ENCODE data around the gene ADD2.

The ADD2 gene

GRCh38 chr2:70683455-70683854 is 84.5 kb downstream of the ADD2 start:
- intact Hi-C loops (cut with DNase I) = loop anchor here (10.0 kb wide), 1 partner anchor 71 kb away; no protein-coding TSS in a partner anchor
- peak in 1 of 10 donors; percentile 59 for DNase-seq

DNA sequence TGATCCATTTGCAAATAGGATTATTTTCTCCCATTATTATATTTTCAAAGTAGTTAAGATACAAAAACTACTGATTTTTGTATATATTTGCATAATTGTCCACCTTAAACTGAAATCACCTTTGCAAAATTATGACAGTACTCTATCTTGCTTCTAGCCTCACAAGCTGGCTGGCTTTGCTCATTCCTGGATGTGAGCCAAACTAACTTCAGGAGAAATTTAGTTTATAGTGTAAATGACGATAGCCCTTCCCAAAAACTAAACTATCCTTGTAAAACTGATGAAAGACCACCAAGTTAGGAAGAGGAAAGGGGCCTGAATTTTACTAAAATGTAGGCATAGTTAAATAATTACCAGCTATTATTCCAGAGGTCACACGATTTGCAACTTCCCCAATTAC is 87.3 kb downstream of the ADD2 start:
- intact Hi-C loops (cut with DNase I) = loop anchor here (10.0 kb wide), 1 partner anchor 74 kb away; no protein-coding TSS in a partner anchor
- no peak for DNase-seq

DNA sequence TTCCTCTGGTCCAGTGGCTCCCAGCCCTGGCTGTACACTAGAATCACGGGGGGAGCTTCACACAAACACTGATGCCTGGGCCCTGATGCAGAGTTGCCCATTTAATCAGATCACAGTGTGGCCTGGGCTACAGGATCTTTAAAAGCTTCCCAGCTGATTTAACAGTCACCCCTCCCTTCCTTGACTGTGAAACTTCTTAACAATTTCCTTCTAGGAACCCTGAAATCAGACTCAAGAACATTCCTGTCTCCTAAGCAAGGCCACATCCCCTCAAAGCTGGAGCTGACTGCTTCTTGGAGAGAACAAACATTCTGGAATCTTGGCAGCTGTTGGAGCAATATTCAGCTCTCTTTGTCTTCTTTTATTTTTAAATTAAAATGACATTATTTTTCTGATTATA is 88.7 kb downstream of the ADD2 start:
- intact Hi-C loops (cut with DNase I) = no loop called here
- DNase-seq = peak in 1 of 10 donors; percentile 22

DNA sequence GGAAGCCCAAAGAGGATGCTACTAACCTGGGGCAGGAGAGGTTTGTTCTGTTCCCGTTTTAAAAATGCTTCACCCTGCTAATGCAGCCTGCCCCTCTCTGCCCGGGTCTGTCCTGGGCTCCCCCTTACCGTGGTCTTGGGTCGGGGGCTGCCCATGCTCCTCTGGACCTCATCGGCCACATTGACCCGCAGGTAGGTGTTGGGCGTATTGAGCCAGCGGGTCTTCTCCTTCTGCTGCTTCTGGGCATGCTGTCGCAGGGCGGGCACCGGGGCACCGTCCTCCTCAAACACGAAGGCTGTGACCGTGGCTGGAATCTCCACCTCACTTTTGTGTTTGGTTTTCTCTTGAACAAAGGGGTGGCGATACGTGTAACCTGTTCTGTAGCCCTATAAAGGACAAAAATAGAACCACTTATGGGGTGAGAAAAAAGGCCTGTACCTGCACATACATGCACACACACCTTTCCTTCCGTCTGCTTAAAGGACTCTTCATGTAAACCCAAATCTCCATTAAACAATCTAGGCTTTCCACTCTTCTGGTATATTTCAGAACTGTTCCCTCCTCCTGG is 89.3 kb downstream of the ADD2 start:
- peak in 1 of 10 donors; percentile 49 for DNase-seq
- intact Hi-C loops (cut with DNase I) = no loop called here

- DNase-seq = peak in 1 of 10 donors; percentile 59
- intact Hi-C loops (cut with DNase I) = no loop called here
These were observed 91.5 kb downstream of the ADD2 start for GRCh38 chr2:70676301-70677035.

GRCh38 chr2:70675862-70676261 is 92.1 kb downstream of the ADD2 start:
- intact Hi-C loops (cut with DNase I) = no loop called here
- DNase-seq = no peak

DNA sequence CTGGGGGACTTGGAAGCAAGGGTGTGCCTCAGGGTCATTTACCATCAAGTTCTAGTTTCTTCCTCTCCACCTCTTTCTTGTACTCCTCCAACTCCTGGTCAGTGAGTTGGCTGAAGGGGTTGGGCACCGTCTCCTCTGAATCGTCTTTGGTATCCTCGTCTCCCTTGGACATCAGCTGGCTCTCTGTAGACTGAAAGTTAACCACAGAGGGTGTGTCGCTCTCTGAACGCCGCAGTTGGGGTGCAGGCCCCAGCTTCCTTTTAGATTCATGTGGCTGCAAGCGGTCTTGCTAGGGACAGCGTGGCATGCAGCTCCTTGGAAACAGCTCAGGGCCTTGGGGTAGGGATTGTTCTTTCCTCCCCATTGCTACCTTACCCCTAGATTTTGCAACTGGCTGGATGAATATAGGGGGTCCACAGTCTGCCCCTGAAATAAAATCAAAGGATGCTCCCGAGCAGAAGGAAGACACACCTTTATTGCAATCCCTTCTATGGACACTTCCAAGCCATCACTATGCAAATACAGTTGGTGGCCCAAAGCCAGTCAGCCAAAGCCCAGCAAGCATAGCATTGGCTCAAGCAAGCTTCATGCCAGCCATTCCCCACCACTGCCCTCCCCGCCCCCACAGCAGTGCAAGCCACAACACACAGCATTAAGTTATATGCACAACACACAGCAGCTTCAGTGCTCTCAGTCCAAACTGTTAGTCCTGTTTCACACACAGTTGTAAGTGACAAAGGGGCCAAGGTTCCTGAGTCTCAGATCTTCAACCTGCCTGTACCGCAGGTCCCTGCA is 93.2 kb downstream of the ADD2 start:
- peak in 1 of 10 donors; percentile 59 for DNase-seq

GRCh38 chr2:70673041-70673647 is 94.9 kb downstream of the ADD2 start:
- DNase-seq = peak in 1 of 10 donors; percentile 57
- intact Hi-C loops (cut with DNase I) = no loop called here

More for the DNA sequence above, 93.2 kb downstream of the ADD2 start:
- intact Hi-C loops (cut with DNase I) = no loop called here

- no peak for DNase-seq
- intact Hi-C loops (cut with DNase I) = no loop called here
These were observed 96.8 kb downstream of the ADD2 start for GRCh38 chr2:70671092-70671675.

GRCh38 chr2:70670626-70671025 is 97.4 kb downstream of the ADD2 start:
- intact Hi-C loops (cut with DNase I) = no loop called here
- peak in 1 of 10 donors; percentile 60 for DNase-seq

- intact Hi-C loops (cut with DNase I) = no loop called here
- no peak for DNase-seq
These were observed 97.8 kb downstream of the ADD2 start for GRCh38 chr2:70670202-70670601.

DNA sequence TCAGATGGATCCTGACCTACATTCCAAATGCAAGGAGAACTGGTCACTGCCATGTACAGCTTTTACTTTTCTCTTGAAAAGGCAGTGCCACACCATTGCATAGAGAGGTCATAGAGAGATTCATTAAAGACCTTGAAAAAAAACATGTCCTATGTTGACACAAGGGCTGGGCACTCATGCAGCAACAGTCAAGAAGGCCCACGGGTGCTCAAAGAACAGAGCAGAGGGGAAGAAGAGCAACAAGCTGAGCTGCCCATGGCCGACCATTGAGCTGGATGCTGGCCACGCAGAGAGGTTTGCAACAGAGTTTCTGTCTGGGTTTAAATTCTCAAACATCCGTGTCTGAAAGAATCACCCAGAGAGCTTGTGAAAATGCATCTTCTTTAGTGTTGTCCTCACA is 99.1 kb downstream of the ADD2 start:
- intact Hi-C loops (cut with DNase I) = no loop called here
- peak in 1 of 10 donors; percentile 22 for DNase-seq

DNA sequence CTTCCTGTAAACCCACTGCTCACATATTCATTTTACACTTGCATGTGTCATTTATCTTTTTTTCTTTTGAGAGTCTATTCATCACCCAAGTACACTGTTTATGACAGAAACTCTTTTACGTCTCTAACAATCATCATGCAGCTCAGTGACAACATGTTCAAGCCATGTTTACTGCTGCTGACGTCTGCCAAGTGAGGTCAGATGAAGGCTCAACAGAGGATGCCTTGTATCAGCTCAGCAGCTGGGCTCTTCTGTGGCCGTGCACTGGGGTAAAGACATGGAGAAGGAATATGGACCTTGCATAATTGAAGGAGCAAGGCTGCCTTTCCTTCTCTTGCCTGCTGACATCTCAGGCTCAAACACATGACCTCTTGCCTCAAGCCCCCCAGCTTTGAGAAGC is 99.6 kb downstream of the ADD2 start:
- intact Hi-C loops (cut with DNase I) = no loop called here

DNA sequence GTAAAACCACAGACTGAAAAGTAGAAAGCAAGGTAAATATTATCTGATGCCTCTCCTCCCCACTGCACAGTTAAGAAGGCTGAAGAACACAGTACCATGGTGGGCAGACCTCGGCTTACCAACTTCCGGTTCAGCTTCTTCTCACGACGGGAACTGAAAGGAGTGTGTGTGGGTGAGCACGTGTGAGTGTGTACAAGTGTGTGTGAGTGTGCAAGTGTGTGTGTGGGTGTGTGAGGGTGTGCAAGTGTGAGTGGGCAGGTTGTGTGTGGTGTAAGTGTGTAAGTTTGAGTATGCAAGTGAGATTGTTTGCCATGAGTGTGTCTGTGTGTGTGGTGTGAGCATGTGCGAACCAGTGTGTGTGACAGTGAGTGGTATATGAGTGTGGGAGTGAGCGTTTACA is 103.5 kb downstream of the ADD2 start:
- intact Hi-C loops (cut with DNase I) = no loop called here
- DNase-seq = no peak

More for the DNA sequence above, 99.6 kb downstream of the ADD2 start:
- DNase-seq = peak in 4 of 10 donors; percentile 36 to 90 (median 42)

GRCh38 chr2:70663411-70663810 is 104.6 kb downstream of the ADD2 start:
- DNase-seq = peak in 1 of 10 donors; percentile 71
- intact Hi-C loops (cut with DNase I) = no loop called here

DNA sequence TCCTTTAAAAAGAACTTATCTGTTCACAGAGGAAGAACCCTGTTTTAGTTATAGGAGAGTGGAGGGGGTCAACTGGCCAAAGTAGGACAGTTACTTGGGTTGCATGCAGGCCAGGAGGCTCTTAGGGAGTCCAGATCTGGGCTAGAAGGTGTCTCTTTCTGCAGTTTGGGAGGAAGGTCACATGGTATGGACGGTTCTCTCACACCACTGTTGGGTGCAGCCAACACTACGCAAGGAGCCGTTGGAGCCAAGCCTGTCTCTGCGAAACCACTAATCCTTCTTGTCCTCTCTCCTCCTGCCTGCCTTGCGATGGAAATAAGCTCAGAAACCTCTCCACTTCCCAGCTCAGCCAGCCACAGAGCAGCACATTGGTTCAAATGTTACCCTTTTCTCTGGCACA is 108.4 kb downstream of the ADD2 start:
- peak in 1 of 10 donors; percentile 50 for DNase-seq
- intact Hi-C loops (cut with DNase I) = loop anchor here (5.0 kb wide), 1 partner anchor 108 kb away; the partner anchor contains the start of gene ADD2

DNA sequence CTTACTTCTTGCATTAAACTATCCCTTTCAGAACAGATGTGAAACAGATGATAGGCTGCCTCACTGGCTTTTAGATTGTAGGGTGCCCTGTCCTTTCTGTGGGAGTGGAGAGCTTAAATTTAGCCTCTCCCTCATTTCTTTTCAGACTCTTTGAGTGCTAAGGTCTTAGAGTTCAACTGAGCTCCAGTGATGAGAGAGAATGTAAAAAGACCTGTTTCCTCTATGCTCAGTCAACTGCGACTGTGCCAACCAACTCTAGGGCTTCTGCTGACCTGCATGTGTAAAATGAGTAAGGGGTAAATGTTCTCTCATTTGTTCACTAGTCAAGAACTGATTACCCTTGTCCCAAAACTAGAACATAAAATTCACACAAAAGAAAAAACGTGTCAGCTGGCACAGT is 109.5 kb downstream of the ADD2 start:
- no peak for DNase-seq
- intact Hi-C loops (cut with DNase I) = loop anchor here (5.0 kb wide), 1 partner anchor 109 kb away; the partner anchor contains the start of gene ADD2

GRCh38 chr2:70657246-70657645 is 110.8 kb downstream of the ADD2 start:
- intact Hi-C loops (cut with DNase I) = loop anchor here (5.0 kb wide), 1 partner anchor 110 kb away; the partner anchor contains the start of gene ADD2
- DNase-seq = no peak

GRCh38 chr2:70656421-70657010 is 111.5 kb downstream of the ADD2 start:
- no peak for DNase-seq
- intact Hi-C loops (cut with DNase I) = loop anchor here (5.0 kb wide), 1 partner anchor 111 kb away; the partner anchor contains the start of gene ADD2

DNA sequence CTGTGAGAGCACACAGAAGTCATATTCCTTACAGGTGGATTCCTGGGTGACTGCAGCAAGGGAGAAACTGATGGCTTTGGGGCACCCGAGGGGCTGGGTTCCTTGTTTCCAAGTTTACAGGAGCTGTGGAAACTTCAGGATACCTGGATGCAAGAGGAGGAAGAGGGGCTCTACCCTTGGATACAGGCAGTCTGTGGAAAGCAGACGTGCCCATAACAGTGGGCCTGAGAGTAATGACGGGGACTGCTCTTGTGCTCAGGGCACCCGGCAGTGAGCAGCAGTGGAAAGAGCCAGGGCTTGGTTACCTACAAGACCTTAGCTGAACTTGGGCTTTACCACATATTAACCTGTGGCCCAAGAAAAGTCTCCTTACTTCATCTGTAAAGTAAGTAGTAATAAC is 112.2 kb downstream of the ADD2 start:
- no peak for DNase-seq
- intact Hi-C loops (cut with DNase I) = loop anchor here (1.0 to 5.0 kb wide), 2 partner anchors 112 to 130 kb away; partner anchors contain the start of gene ADD2

Measured in posterior cingulate gyrus (tissue), 11 donors.